ENCODE results near the gene AMOTL2. TPM values are rescaled to one million over a fixed set of nuclear protein-coding genes. Genes with fewer than 3 reads are reported as not detected.

The AMOTL2 gene
- total RNA-seq, 4 donors from 2014 or later, result 17.9 to 29.9 (median 20.6) TPM

DNA sequence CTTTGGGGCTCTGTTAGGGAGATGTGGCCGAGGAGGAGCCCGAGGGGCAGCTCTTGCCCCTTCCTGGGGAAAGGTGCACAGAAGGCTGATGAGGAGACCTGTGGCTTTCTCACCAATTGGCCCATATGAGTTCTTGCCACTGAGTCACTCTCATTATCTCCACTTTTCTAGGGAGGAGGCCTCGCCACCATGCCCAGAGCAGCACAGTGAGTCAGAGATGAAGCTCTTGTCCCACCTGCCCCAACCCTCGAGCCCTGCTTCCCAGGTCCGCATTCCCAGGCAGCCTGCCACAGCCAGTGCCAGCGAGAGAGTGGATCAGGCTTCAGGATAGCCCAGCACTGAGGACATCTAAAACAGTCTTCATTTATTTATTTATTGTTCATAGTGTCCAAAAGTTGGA, 53.5 kb downstream of the AMOTL2 start:
- TF ChIP-seq, protein P1, sequence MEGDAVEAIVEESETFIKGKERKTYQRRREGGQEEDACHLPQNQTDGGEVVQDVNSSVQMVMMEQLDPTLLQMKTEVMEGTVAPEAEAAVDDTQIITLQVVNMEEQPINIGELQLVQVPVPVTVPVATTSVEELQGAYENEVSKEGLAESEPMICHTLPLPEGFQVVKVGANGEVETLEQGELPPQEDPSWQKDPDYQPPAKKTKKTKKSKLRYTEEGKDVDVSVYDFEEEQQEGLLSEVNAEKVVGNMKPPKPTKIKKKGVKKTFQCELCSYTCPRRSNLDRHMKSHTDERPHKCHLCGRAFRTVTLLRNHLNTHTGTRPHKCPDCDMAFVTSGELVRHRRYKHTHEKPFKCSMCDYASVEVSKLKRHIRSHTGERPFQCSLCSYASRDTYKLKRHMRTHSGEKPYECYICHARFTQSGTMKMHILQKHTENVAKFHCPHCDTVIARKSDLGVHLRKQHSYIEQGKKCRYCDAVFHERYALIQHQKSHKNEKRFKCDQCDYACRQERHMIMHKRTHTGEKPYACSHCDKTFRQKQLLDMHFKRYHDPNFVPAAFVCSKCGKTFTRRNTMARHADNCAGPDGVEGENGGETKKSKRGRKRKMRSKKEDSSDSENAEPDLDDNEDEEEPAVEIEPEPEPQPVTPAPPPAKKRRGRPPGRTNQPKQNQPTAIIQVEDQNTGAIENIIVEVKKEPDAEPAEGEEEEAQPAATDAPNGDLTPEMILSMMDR (IDR thresholded peaks at IDR 0.05 in 4 of 5, conservative IDR thresholded peaks at IDR 0.05 in 1 of 5), result no peak
- TF ChIP-seq POLR2A (IDR thresholded peaks at IDR 0.05), result no peak
- in situ Hi-C loops (cut with MboI; ENCODE audit: low sequenced_read_pairs in 4 of 4) (no loop called here), intact Hi-C loops (cut with DNase I; ENCODE audit: low total_unique reads) (no loop called here)
- Histone ChIP-seq H3K4me3 (no peak overlapping the region), H3K36me3 (no peaks in the 10 kb centered on the region), H3K4me1 (peaks cover 9 to 10% of the 10 kb centered on the region in 2 donors), H3K27me3 (no peaks in the 10 kb centered on the region), H3K9me3 (no peaks in the 10 kb centered on the region), H3K27ac (no peak overlapping the region)
- no peak for DNase-seq
- ATAC-seq, result no peak

DNA sequence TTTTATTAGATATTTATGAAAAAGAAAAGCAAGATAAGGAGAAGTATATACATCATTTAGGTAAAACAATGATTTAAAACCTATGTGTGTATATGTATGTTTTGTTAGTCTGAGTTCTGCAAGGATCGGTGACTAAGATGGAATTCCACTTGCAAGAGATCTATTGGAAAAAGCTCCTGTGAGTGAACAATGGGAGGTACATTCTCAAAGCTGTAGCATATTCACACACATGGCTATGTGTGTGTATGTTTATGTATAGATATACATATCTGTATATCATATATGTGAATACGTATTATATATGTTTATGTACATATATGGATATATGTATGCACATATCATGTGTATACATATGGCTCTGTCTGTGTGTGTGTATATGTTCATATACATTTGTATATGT, 54.3 kb downstream of the AMOTL2 start:
- Histone ChIP-seq H3K36me3 (no peaks in the 10 kb centered on the region), H3K4me1 (peaks cover 16 to 18% of the 10 kb centered on the region in 2 donors), H3K9me3 (no peaks in the 10 kb centered on the region), H3K27me3 (no peaks in the 10 kb centered on the region), H3K4me3 (no peak overlapping the region), H3K27ac (no peak overlapping the region)
- DNase-seq, result no peak
- intact Hi-C loops (cut with DNase I; ENCODE audit: low total_unique reads), result no loop called here
- ATAC-seq, result no peak
- in situ Hi-C loops (cut with MboI; ENCODE audit: low sequenced_read_pairs in 4 of 4), result no loop called here
- TF ChIP-seq, protein P1 (IDR thresholded peaks at IDR 0.05 in 4 of 5, conservative IDR thresholded peaks at IDR 0.05 in 1 of 5), result no peak
- TF ChIP-seq POLR2A (IDR thresholded peaks at IDR 0.05), result no peak

GRCh38 chr3:134318166-134318565, 56.1 kb downstream of the AMOTL2 start:
- Histone ChIP-seq H3K36me3 (no peaks in the 10 kb centered on the region), H3K27me3 (no peaks in the 10 kb centered on the region), H3K9me3 (no peaks in the 10 kb centered on the region), H3K27ac (no peak overlapping the region), H3K4me1 (peaks cover 31 to 34% of the 10 kb centered on the region in 2 donors), H3K4me3 (no peak overlapping the region)
- TF ChIP-seq, protein P1 (IDR thresholded peaks at IDR 0.05 in 4 of 5, conservative IDR thresholded peaks at IDR 0.05 in 1 of 5), result no peak
- no peak for DNase-seq
- intact Hi-C loops (cut with DNase I; ENCODE audit: low total_unique reads) (no loop called here), in situ Hi-C loops (cut with MboI; ENCODE audit: low sequenced_read_pairs in 4 of 4) (no loop called here)
- ATAC-seq, result no peak

GRCh38 chr3:134317106-134317947, 56.9 kb downstream of the AMOTL2 start:
- Histone ChIP-seq H3K27me3 (no peaks in the 10 kb centered on the region), H3K4me1 (peaks cover 31 to 38% of the 10 kb centered on the region in 2 donors), H3K36me3 (no peaks in the 10 kb centered on the region), H3K27ac (no peak overlapping the region), H3K4me3 (no peak overlapping the region), H3K9me3 (no peaks in the 10 kb centered on the region)
- TF ChIP-seq, protein P1 (IDR thresholded peaks at IDR 0.05 in 4 of 5, conservative IDR thresholded peaks at IDR 0.05 in 1 of 5), result no peak
- TF ChIP-seq POLR2A (IDR thresholded peaks at IDR 0.05), result no peak
- DNase-seq (no peak), ATAC-seq (no peak)
- intact Hi-C loops (cut with DNase I; ENCODE audit: low total_unique reads) (no loop called here), in situ Hi-C loops (cut with MboI; ENCODE audit: low sequenced_read_pairs in 4 of 4) (no loop called here)
